DOHH2 (cell line): ENCODE measurements around the gene CNTN1.

ENCODE experiments used
- EZH2phosphoT487 ChIP-seq: fragments of 200-600 bp; sonication (generic); IDR thresholded peaks from 2 replicates; pipeline ENCODE4 v1.6.1; 2017; ENCODE audit warnings: borderline replicate concordance, mild to moderate bottlenecking, antibody characterized with exemption, low read length, moderate library complexity, mixed read lengths
- TF ChIP-seq, protein P1 (sequence below): fragments of 200-600 bp; sonication (generic); IDR thresholded peaks from one replicate; pipeline ENCODE4 v1.5.1; 2014; ENCODE audit warnings: antibody characterized with exemption, mild to moderate bottlenecking, low read depth, low read length; ENCODE audit not compliant: poor library complexity, severe bottlenecking

GRCh38 chr12:41014643-41015020 lies 322.4 kb downstream of the CNTN1 start:
- TF ChIP-seq, protein P1, sequence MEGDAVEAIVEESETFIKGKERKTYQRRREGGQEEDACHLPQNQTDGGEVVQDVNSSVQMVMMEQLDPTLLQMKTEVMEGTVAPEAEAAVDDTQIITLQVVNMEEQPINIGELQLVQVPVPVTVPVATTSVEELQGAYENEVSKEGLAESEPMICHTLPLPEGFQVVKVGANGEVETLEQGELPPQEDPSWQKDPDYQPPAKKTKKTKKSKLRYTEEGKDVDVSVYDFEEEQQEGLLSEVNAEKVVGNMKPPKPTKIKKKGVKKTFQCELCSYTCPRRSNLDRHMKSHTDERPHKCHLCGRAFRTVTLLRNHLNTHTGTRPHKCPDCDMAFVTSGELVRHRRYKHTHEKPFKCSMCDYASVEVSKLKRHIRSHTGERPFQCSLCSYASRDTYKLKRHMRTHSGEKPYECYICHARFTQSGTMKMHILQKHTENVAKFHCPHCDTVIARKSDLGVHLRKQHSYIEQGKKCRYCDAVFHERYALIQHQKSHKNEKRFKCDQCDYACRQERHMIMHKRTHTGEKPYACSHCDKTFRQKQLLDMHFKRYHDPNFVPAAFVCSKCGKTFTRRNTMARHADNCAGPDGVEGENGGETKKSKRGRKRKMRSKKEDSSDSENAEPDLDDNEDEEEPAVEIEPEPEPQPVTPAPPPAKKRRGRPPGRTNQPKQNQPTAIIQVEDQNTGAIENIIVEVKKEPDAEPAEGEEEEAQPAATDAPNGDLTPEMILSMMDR, result no peak
- TF ChIP-seq EZH2phosphoT487, result no peak
